ENCODE results near the gene MCF2L2.

Gene MCF2L2

GRCh38 chr3:183265157-183265642 lies 163.2 kb downstream of the MCF2L2 start:
- peaks cover 47% of the 10 kb centered on the region for H3K36me3 Mint-ChIP-seq (ENCODE audit: low read depth)
- no peaks in the 10 kb centered on the region for H3K27me3 Mint-ChIP-seq
- no peak for DNase-seq

DNA sequence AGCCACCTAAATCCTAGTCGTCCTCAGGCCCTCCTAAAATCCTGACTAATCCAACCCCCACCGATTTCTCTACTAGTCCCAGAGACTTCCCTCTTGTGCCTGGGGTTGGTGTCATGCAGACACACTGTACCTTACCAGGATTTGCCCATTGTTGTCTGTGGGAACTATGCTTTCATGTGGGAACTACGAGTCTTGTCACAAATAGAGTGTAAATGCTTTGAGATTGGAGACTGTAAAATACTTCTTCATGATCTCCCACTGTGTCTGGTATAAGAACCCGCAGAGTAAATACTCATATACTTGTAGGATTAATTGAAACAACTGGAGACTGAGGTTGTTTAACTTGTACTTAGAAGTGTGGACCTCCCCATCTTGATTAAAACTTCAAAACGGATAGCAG lies 164.2 kb downstream of the MCF2L2 start:
- no peak overlapping the region for H3K4me3 Mint-ChIP-seq
- no peak for DNase-seq
- H3K4me1 Mint-ChIP-seq (ENCODE audit: low read depth) = peaks cover 13% of the 10 kb centered on the region
- H3K36me3 Mint-ChIP-seq (ENCODE audit: low read depth) = peaks cover 46% of the 10 kb centered on the region
- H3K27ac Mint-ChIP-seq = no peak overlapping the region
- peaks cover 2% of the 10 kb centered on the region for H3K27me3 Mint-ChIP-seq
- H3K9me3 Mint-ChIP-seq = no peaks in the 10 kb centered on the region

More at GRCh38 chr3:183265157-183265642, 163.2 kb downstream of the MCF2L2 start:
- no peaks in the 10 kb centered on the region for H3K9me3 Mint-ChIP-seq
- H3K4me1 Mint-ChIP-seq (ENCODE audit: low read depth) = peaks cover 11% of the 10 kb centered on the region
- no peak overlapping the region for H3K27ac Mint-ChIP-seq
- H3K4me3 Mint-ChIP-seq = no peak overlapping the region

DNA sequence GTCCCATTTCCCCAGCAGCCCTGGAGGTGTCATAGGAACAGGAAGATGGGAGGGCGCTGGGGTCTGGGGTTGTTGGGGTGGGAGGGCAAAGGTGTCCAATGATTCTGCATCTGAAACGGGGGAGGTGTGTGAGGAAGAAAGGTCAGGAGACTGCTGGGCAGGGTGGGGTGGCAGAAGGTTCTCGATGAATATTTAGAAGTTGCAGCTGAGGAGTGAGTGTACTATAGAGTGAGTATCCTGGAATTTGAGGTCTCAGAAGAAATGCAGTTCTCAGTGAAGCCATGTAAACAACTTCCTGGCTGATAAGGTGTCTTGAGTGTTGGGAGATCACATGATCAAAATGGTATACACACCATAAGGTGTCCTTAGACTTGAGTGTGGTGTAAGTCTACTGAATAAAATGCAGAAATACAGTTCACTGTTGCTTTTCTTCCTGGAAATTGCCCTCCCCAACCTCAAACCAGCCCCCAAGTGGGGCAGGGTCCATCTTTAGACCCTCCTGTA lies 165.5 kb downstream of the MCF2L2 start:
- Mint-ChIP-seq H3K4me1 (ENCODE audit: low read depth) (peaks cover 19% of the 10 kb centered on the region), H3K27me3 (peaks cover 2% of the 10 kb centered on the region), H3K4me3 (no peak overlapping the region), H3K36me3 (ENCODE audit: low read depth) (peaks cover 46% of the 10 kb centered on the region), H3K9me3 (no peaks in the 10 kb centered on the region), H3K27ac (peak overlapping the region; percentile 41)
- DNase-seq = no peak

GRCh38 chr3:183261151-183261724 lies 167.2 kb downstream of the MCF2L2 start:
- Mint-ChIP-seq H3K36me3 (ENCODE audit: low read depth) (peaks cover 45% of the 10 kb centered on the region), H3K27ac (no peak overlapping the region), H3K27me3 (peaks cover 6% of the 10 kb centered on the region)

GRCh38 chr3:183260167-183260904 lies 168.1 kb downstream of the MCF2L2 start:
- H3K4me3 Mint-ChIP-seq = no peak overlapping the region
- no peak for DNase-seq
- H3K27ac Mint-ChIP-seq = no peak overlapping the region
- H3K9me3 Mint-ChIP-seq = no peaks in the 10 kb centered on the region
- H3K27me3 Mint-ChIP-seq = peaks cover 8% of the 10 kb centered on the region
- H3K36me3 Mint-ChIP-seq (ENCODE audit: low read depth) = peaks cover 50% of the 10 kb centered on the region
- peaks cover 37% of the 10 kb centered on the region for H3K4me1 Mint-ChIP-seq (ENCODE audit: low read depth)

More at GRCh38 chr3:183261151-183261724, 167.2 kb downstream of the MCF2L2 start:
- H3K4me1 Mint-ChIP-seq (ENCODE audit: low read depth) = peaks cover 32% of the 10 kb centered on the region
- H3K9me3 Mint-ChIP-seq = no peaks in the 10 kb centered on the region
- H3K4me3 Mint-ChIP-seq = no peak overlapping the region
- no peak for DNase-seq

- H3K27me3 Mint-ChIP-seq = peaks cover 12% of the 10 kb centered on the region
- H3K4me3 Mint-ChIP-seq = no peak overlapping the region
- H3K9me3 Mint-ChIP-seq = no peaks in the 10 kb centered on the region
- peak overlapping the region; percentile 9 for H3K27ac Mint-ChIP-seq
- H3K4me1 Mint-ChIP-seq (ENCODE audit: low read depth) = peaks cover 44% of the 10 kb centered on the region
- peaks cover 57% of the 10 kb centered on the region for H3K36me3 Mint-ChIP-seq (ENCODE audit: low read depth)
- no peak for DNase-seq
These were observed 168.8 kb downstream of the MCF2L2 start for GRCh38 chr3:183259621-183260020.

DNA sequence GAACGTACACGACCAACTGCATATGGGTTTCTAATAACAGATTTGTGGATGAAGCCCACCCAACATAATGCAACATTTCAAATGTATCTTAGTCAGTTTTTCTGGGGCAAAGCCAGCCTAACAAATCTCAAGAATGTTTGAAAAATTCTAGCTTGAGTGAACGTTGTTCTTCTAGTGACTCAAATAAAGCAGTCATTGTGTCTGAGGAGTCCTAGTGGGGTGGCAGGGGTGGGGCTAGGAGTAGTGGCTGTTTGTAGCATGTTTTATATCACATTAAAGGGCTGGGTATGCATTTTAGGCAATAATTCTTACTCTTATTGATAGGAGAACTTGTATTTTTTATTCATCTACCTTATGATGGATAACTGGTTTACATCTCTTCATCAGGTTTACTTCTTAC lies 169.3 kb downstream of the MCF2L2 start:
- peaks cover 12% of the 10 kb centered on the region for H3K27me3 Mint-ChIP-seq
- peaks cover 58% of the 10 kb centered on the region for H3K36me3 Mint-ChIP-seq (ENCODE audit: low read depth)
- H3K4me1 Mint-ChIP-seq (ENCODE audit: low read depth) = peaks cover 44% of the 10 kb centered on the region
- DNase-seq = no peak
- H3K4me3 Mint-ChIP-seq = no peak overlapping the region
- no peaks in the 10 kb centered on the region for H3K9me3 Mint-ChIP-seq
- H3K27ac Mint-ChIP-seq = no peak overlapping the region

- Mint-ChIP-seq H3K27ac (peak overlapping the region; percentile 88), H3K36me3 (ENCODE audit: low read depth) (peaks cover 50% of the 10 kb centered on the region), H3K4me3 (peak overlapping the region; percentile 84), H3K4me1 (ENCODE audit: low read depth) (peaks cover 46% of the 10 kb centered on the region), H3K27me3 (peaks cover 16% of the 10 kb centered on the region), H3K9me3 (no peaks in the 10 kb centered on the region)
- no peak for DNase-seq
These were observed 173.1 kb downstream of the MCF2L2 start for GRCh38 chr3:183255348-183255730.

GRCh38 chr3:183254487-183255347 lies 173.7 kb downstream of the MCF2L2 start:
- no peak for DNase-seq
- peaks cover 16% of the 10 kb centered on the region for H3K27me3 Mint-ChIP-seq
- peaks cover 46% of the 10 kb centered on the region for H3K36me3 Mint-ChIP-seq (ENCODE audit: low read depth)
- peak overlapping the region; percentile 88 for H3K27ac Mint-ChIP-seq
- peaks cover 42% of the 10 kb centered on the region for H3K4me1 Mint-ChIP-seq (ENCODE audit: low read depth)
- no peaks in the 10 kb centered on the region for H3K9me3 Mint-ChIP-seq
- peak overlapping the region; percentile 84 for H3K4me3 Mint-ChIP-seq

DNA sequence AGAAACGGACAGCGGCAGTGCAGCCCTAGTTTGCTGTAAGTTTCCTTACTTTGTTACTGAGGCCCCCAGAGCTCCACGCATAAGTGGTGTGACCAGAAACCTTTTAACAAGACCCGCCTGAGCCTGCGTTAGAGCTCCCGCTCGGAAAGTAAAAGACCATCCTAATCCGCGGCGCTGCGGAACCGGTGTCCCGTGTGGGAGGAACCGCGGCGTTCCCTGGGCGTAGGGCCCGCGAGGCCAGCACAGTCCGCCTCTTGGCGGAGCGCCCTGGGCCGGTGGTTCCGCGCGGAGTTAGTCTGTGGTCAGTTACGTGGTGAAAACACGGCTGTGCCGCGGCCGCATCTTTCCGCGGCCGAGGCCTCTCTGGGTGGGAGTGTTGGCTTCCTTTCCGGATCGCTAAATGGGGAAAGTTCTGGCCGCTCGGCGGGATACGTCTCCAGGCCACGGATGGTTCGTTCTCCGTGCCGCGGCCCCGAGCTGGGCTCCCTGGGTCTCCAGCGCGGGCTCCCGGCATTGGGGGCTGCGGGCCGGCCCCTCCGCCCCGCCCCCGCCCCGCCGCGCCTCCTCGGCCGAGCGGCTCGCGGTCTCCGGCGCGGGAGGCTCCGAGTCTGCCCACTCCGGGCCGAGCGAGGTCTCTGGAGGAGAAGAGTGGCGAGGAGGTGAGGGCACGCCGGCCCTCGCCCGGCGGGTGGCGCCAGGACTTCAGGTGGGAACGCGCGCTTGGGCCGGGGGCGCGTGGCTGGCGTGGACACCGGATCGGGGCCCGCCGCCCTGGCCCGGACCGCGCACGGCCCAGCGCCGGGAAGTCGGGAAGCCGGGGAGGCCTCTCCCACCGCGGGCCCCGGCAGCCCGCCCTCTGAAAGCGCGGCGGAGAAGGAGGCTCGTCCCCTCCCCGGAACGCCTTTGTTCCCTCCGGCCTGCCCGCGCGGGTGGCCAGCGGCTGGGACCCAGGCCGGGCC lies 174.6 kb downstream of the MCF2L2 start:
- peak; percentile 67 for DNase-seq
- peak overlapping the region; percentile 83 for H3K27ac Mint-ChIP-seq

GRCh38 chr3:183252973-183253527 lies 175.4 kb downstream of the MCF2L2 start, which contains the start of gene B3GNT5:
B3GNT5 (plus strand) TSS chr3:183253253; CDS start chr3:183269799, 16,546 bp downstream.
- Mint-ChIP-seq H3K27me3 (peaks cover 14% of the 10 kb centered on the region), H3K9me3 (no peaks in the 10 kb centered on the region), H3K4me1 (ENCODE audit: low read depth) (peaks cover 30% of the 10 kb centered on the region), H3K27ac (peak within 1 kb of the TSS; percentile 83), H3K4me3 (peak within 1 kb of the TSS; percentile 84), H3K36me3 (ENCODE audit: low read depth) (peaks cover 29% of the 10 kb centered on the region)
- DNase-seq = peak; percentile 65

More for the DNA sequence above, 174.6 kb downstream of the MCF2L2 start:
- Mint-ChIP-seq H3K4me3 (peak overlapping the region; percentile 84), H3K9me3 (no peaks in the 10 kb centered on the region), H3K27me3 (peaks cover 14% of the 10 kb centered on the region), H3K4me1 (ENCODE audit: low read depth) (peaks cover 33% of the 10 kb centered on the region), H3K36me3 (ENCODE audit: low read depth) (peaks cover 36% of the 10 kb centered on the region)

- Mint-ChIP-seq H3K4me3 (peak overlapping the region; percentile 84), H3K4me1 (ENCODE audit: low read depth) (peaks cover 25% of the 10 kb centered on the region), H3K27ac (peak overlapping the region; percentile 70), H3K9me3 (no peaks in the 10 kb centered on the region), H3K27me3 (peaks cover 14% of the 10 kb centered on the region), H3K36me3 (ENCODE audit: low read depth) (peaks cover 22% of the 10 kb centered on the region)
- DNase-seq = no peak
These were observed 176.2 kb downstream of the MCF2L2 start for GRCh38 chr3:183252118-183252782.

All from activated T-cell treated with anti-CD3 and anti-CD28 coated beads, Interleukin-2, amount 50 U/mL, for 24 hours (primary cell).